Measurements from ENCODE around the gene APOB. TPM values are rescaled to one million over a fixed set of nuclear protein-coding genes. Genes with fewer than 3 reads are reported as not detected.

APOB gene
- total and polyA plus RNA-seq, 2 of the 8 experiments (the other 6 are each of a cell fraction or from before 2014, with no cell fraction given): 0.15 to 0.61 TPM

- Histone ChIP-seq H4K5ac (ENCODE audit: insufficient read length, low read depth, low read length) (no peak overlapping the region), H2BK15ac (ENCODE audit: low read length) (no peak overlapping the region), H3K4me2 (ENCODE audit: insufficient read depth in 1 of 2, low read depth in 2 of 2, low read length in 2 of 2) (no peak overlapping the region), H4K20me1 (replicated peaks in 1 of 2; ENCODE audit: control insufficient read depth in 1 of 2, insufficient read depth in 2 of 2, low read length in 2 of 2) (no peaks in the 10 kb centered on the region), H2AK5ac (ENCODE audit: low read depth, low read length) (no peak overlapping the region), H3K79me1 (ENCODE audit: low read depth, low read length) (no peaks in the 10 kb centered on the region), H3K9ac (replicated peaks in 1 of 4; ENCODE audit: extremely low read depth in 1 of 4, low read depth in 3 of 4, low read length in 3 of 4) (no peak overlapping the region), H3K4ac (replicated peaks; ENCODE audit: insufficient read length, low read depth, low read length) (no peak overlapping the region), H3K36me3 (ENCODE audit: control insufficient read depth in 2 of 4, insufficient read depth in 4 of 4, low read length in 3 of 4) (no peaks in the 10 kb centered on the region), H3K56ac (replicated peaks; ENCODE audit: insufficient read length, low read depth, low read length) (no peak overlapping the region), H4K91ac (replicated peaks; ENCODE audit: insufficient read length, low read length) (no peak overlapping the region), H3K14ac (ENCODE audit: insufficient read length) (no peak overlapping the region), H2BK5ac (ENCODE audit: low read depth, low read length) (no peak overlapping the region), H2BK12ac (ENCODE audit: low read depth, low read length) (no peak overlapping the region), H3K9me3 (ENCODE audit: insufficient read depth in 2 of 2, low read depth in 1 of 2, low read length in 1 of 2) (no peaks in the 10 kb centered on the region), H3K27me3 (replicated peaks in 1 of 4; ENCODE audit: control insufficient read depth in 3 of 4, extremely low read depth in 1 of 4, insufficient read depth in 3 of 4, low read length in 3 of 4) (no peaks in the 10 kb centered on the region), H3K23ac (ENCODE audit: insufficient read length) (no peak overlapping the region), H3K4me3 (ENCODE audit: extremely low read depth in 1 of 4, insufficient read depth in 2 of 4, low read depth in 3 of 4, low read length in 4 of 4) (no peak overlapping the region), H3K79me2 (ENCODE audit: control insufficient read depth in 1 of 2, insufficient read depth in 2 of 2, low read length in 2 of 2) (no peaks in the 10 kb centered on the region), H2BK20ac (ENCODE audit: low read length) (no peak overlapping the region), H4K8ac (ENCODE audit: extremely low read depth, insufficient read depth, low read length) (no peak overlapping the region), H2BK120ac (replicated peaks; ENCODE audit: low read depth, low read length) (no peak overlapping the region), H3K18ac (ENCODE audit: extremely low read depth, low read length) (no peak overlapping the region), H3K4me1 (replicated peaks in 1 of 4; ENCODE audit: control insufficient read depth in 3 of 4, insufficient read depth in 4 of 4, low read length in 3 of 4) (no peaks in the 10 kb centered on the region), H3K27ac (ENCODE audit: low read depth, low read length) (no peak overlapping the region), H3K23me2 (ENCODE audit: low read depth, low read length) (no peaks in the 10 kb centered on the region; the same call in 1 of the 2 replicates), H2AFZ (ENCODE audit: low read length) (no peak overlapping the region)
- FAIRE-seq (no peak), DNase-seq (ENCODE audit: low read depth in 1 of 2, low spot score in 2 of 2) (no peak)
- ChIA-PET CTCF (ENCODE audit: partially characterized antibody) (interaction anchor here (0.7 to 2.7 kb wide), 7 partner anchors 8 to 317 kb away, joined by 3 to 16 read pairs (median 3); no protein-coding TSS in a partner anchor), POLR2A (ENCODE audit: partially characterized antibody) (interaction anchor here (0.6 kb wide), 1 partner anchor 559 kb away, joined by 3 read pairs; no protein-coding TSS in a partner anchor)
- WGBS, 2 experiments (ENCODE audit: extremely low coverage in 1 of 2, insufficient coverage in 1 of 2, insufficient read length in 1 of 2, insufficient replicate concordance in 2 of 2, low coverage in 1 of 2, low lambda C conversion rate in 2 of 2, missing lambda C conversion rate in 1 of 2): 96% methylated on average over 4 of the region's 4 CpGs; no CpG with 5 or more reads in 1 of the 2 experiments
- no peak for TF ChIP-seq BCL11A (IDR thresholded peaks at IDR 0.05; ENCODE audit: low read depth in 2 of 2, low read length in 2 of 2)
- TF ChIP-seq YY1 (IDR thresholded peaks at IDR 0.05; ENCODE audit: low read depth, low read length): no peak
- TF ChIP-seq POLR2AphosphoS5 (IDR thresholded peaks at IDR 0.05; ENCODE audit: low read depth, low read length): no peak
- TF ChIP-seq, protein P1, sequence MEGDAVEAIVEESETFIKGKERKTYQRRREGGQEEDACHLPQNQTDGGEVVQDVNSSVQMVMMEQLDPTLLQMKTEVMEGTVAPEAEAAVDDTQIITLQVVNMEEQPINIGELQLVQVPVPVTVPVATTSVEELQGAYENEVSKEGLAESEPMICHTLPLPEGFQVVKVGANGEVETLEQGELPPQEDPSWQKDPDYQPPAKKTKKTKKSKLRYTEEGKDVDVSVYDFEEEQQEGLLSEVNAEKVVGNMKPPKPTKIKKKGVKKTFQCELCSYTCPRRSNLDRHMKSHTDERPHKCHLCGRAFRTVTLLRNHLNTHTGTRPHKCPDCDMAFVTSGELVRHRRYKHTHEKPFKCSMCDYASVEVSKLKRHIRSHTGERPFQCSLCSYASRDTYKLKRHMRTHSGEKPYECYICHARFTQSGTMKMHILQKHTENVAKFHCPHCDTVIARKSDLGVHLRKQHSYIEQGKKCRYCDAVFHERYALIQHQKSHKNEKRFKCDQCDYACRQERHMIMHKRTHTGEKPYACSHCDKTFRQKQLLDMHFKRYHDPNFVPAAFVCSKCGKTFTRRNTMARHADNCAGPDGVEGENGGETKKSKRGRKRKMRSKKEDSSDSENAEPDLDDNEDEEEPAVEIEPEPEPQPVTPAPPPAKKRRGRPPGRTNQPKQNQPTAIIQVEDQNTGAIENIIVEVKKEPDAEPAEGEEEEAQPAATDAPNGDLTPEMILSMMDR (IDR thresholded peaks at IDR 0.05; ENCODE audit: control extremely low read depth in 1 of 3, insufficient read depth in 1 of 3, low read depth in 1 of 3, low read length in 3 of 3): no peak
- no peak for TF ChIP-seq SP2 (IDR thresholded peaks at IDR 0.05; ENCODE audit: low read length)
- TF ChIP-seq SIN3A (conservative IDR thresholded peaks at IDR 0.05 in 1 of 2, IDR thresholded peaks at IDR 0.05 in 1 of 2; ENCODE audit: low read depth in 1 of 2, low read length in 2 of 2): no peak
- TF ChIP-seq KDM4A (IDR thresholded peaks at IDR 0.05; ENCODE audit: low read depth, low read length, severe bottlenecking): no peak
- TF ChIP-seq RNF2 (IDR thresholded peaks at IDR 0.05; ENCODE audit: borderline replicate concordance, low read depth, low read length, missing control alignments, poor library complexity, severe bottlenecking): no peak
- no peak for TF ChIP-seq RXRA (IDR thresholded peaks at IDR 0.05; ENCODE audit: insufficient read depth, low read depth, low read length)
- no peak for TF ChIP-seq CBX8 (IDR thresholded peaks at IDR 0.05; ENCODE audit: borderline replicate concordance, low read depth, low read length)
Measured at GRCh38 chr2:20977520-20978180, 66.2 kb downstream of the APOB start.

All from H1 (cell line).